WTC11 (cell line): ENCODE measurements around the gene KRT34. TPM values are rescaled to one million over a fixed set of nuclear protein-coding genes. Genes with fewer than 3 reads are reported as not detected.

ENCODE experiments used
- ATAC-seq: fragments of 200-7000 bp; cut with Tn5 transposase; 2 replicates; pipeline ENCODE4 v1.10.0; 2021; ENCODE audit warnings: mild to moderate bottlenecking, moderate library complexity
- CTCF ChIA-PET: fragments of 300-600 bp; sonication (Branson Sonifier 250); formaldehyde crosslinking; loops from one replicate; lab custom pipeline; 2021; ENCODE audit warnings: antibody characterized with exemption; lab: Charles Lee
- POLR2A ChIA-PET: fragments of 350-600 bp; sonication (Branson Sonifier 250); formaldehyde crosslinking; loops from one replicate; lab custom pipeline; 2021; ENCODE audit warnings: antibody characterized with exemption; lab: Charles Lee
- DNase-seq: peaks from one replicate; pipeline ENCODE4 v3.0.0; 2021; ENCODE audit warnings: low spot score
- H3K27ac Mint-ChIP-seq: 2 replicates; pipeline ENCODE4 v1.8.0; 2021; ENCODE audit warnings: mixed read lengths
- H3K27me3 Mint-ChIP-seq: 2 replicates; pipeline ENCODE4 v1.8.0; 2021; ENCODE audit warnings: low read depth, mild to moderate bottlenecking, moderate library complexity, mixed read lengths
- H3K36me3 Mint-ChIP-seq: 2 replicates; pipeline ENCODE4 v1.8.0; 2021; ENCODE audit warnings: mixed read lengths
- H3K4me1 Mint-ChIP-seq: 2 replicates; pipeline ENCODE4 v1.8.0; 2022; ENCODE audit warnings: mixed read lengths
- H3K4me3 Mint-ChIP-seq: 2 replicates; pipeline ENCODE4 v1.8.0; 2021; ENCODE audit warnings: mild to moderate bottlenecking, moderate library complexity, mixed read lengths
- H3K9me3 Mint-ChIP-seq: 2 replicates; pipeline ENCODE4 v1.8.0; 2021; ENCODE audit warnings: mixed read lengths
- CREB1 ChIP-seq: sonication (generic); formaldehyde crosslinking; IDR thresholded peaks from 2 replicates; pipeline ENCODE4 v1.8.0; 2023; ENCODE audit warnings: mild to moderate bottlenecking, missing genetic modification reagents
- GTF2I ChIP-seq: fragments of 250-450 bp; sonication (Bioruptor Pico); conservative IDR thresholded peaks from 2 replicates; pipeline ENCODE4 v1.4.0; 2021; ENCODE audit warnings: mild to moderate bottlenecking
- JUN ChIP-seq: sonication (generic); formaldehyde crosslinking; IDR thresholded peaks from 2 replicates; pipeline ENCODE4 v1.8.0; 2023; ENCODE audit warnings: mild to moderate bottlenecking, missing genetic modification reagents
- KAT7 ChIP-seq: sonication (generic); formaldehyde crosslinking; IDR thresholded peaks from 2 replicates; pipeline ENCODE4 v1.8.1; 2023; ENCODE audit warnings: missing genetic modification reagents, mild to moderate bottlenecking, borderline replicate concordance
- MXD4 ChIP-seq: fragments of 250-450 bp; sonication (Bioruptor Pico); IDR thresholded peaks from 2 replicates; pipeline ENCODE4 v1.8.0; 2021; ENCODE audit warnings: mild to moderate bottlenecking, moderate library complexity, borderline replicate concordance
- MYBL2 ChIP-seq: sonication (generic); formaldehyde crosslinking; IDR thresholded peaks from 2 replicates; pipeline ENCODE4 v1.8.1; 2023; ENCODE audit warnings: mild to moderate bottlenecking, moderate library complexity, missing genetic modification reagents
- OVOL2 ChIP-seq: fragments of 250-450 bp; sonication (Bioruptor Pico); IDR thresholded peaks from 2 replicates; pipeline ENCODE4 v1.9.0; 2021; ENCODE audit warnings: mild to moderate bottlenecking, borderline replicate concordance
- TCF7 ChIP-seq: sonication (generic); formaldehyde crosslinking; IDR thresholded peaks from 2 replicates; pipeline ENCODE4 v1.8.0; 2022; ENCODE audit warnings: mild to moderate bottlenecking, low read depth, missing genetic modification reagents, moderate library complexity
- ZNF232 ChIP-seq: sonication (generic); formaldehyde crosslinking; IDR thresholded peaks from 2 replicates; pipeline ENCODE4 v1.8.0; 2022; ENCODE audit warnings: mild to moderate bottlenecking, missing genetic modification reagents
- ZNF396 ChIP-seq: fragments of 250-450 bp; sonication (Bioruptor Pico); IDR thresholded peaks from 2 replicates; pipeline ENCODE4 v1.8.0; 2021; ENCODE audit warnings: mild to moderate bottlenecking, moderate library complexity, borderline replicate concordance
- total RNA-seq: library from RNA; stranded (reverse); gene quantifications from 3 replicates; pipeline ENCODE4 v1.2.3, GENCODE V29; 2021
- TF ChIP-seq, protein P1 (sequence below): sonication (generic); formaldehyde crosslinking; IDR thresholded peaks from 2 replicates; pipeline ENCODE4 v1.8.0; 2022; ENCODE audit warnings: missing genetic modification reagents
- TF ChIP-seq, protein P2 (sequence below): sonication (generic); formaldehyde crosslinking; IDR thresholded peaks from 2 replicates; pipeline ENCODE4 v1.8.0; 2023; ENCODE audit warnings: missing genetic modification reagents
- TF ChIP-seq, protein P3 (sequence below): sonication (generic); formaldehyde crosslinking; IDR thresholded peaks from 2 replicates; pipeline ENCODE4 v1.8.1; 2022; ENCODE audit warnings: mild to moderate bottlenecking, moderate library complexity, missing genetic modification reagents
- TF ChIP-seq, protein P4 (sequence below): sonication (generic); formaldehyde crosslinking; IDR thresholded peaks from 2 replicates; pipeline ENCODE4 v1.8.1; 2023; ENCODE audit warnings: mild to moderate bottlenecking, missing genetic modification reagents
- TF ChIP-seq, protein P5 (sequence below): fragments of 250-450 bp; sonication (Bioruptor Pico); IDR thresholded peaks from 2 replicates; pipeline ENCODE4 v1.9.0; 2021; ENCODE audit warnings: moderate library complexity, mild to moderate bottlenecking, inconsistent platforms, borderline replicate concordance
- TF ChIP-seq, protein P6 (sequence below): sonication (generic); formaldehyde crosslinking; IDR thresholded peaks from 2 replicates; pipeline ENCODE4 v1.8.1; 2023; ENCODE audit warnings: mild to moderate bottlenecking, missing genetic modification reagents, moderate library complexity
- TF ChIP-seq, protein P7 (sequence below): sonication (generic); formaldehyde crosslinking; IDR thresholded peaks from 2 replicates; pipeline ENCODE4 v1.8.1; 2022; ENCODE audit warnings: mild to moderate bottlenecking, missing genetic modification reagents, moderate library complexity, borderline replicate concordance
- TF ChIP-seq, protein P8 (sequence below): fragments of 250-450 bp; sonication (Bioruptor Pico); IDR thresholded peaks from 2 replicates; pipeline ENCODE4 v1.9.0; 2021; ENCODE audit warnings: mild to moderate bottlenecking

Gene KRT34
- total RNA-seq, 1 experiment from 2014 or later: not detected

DNA sequence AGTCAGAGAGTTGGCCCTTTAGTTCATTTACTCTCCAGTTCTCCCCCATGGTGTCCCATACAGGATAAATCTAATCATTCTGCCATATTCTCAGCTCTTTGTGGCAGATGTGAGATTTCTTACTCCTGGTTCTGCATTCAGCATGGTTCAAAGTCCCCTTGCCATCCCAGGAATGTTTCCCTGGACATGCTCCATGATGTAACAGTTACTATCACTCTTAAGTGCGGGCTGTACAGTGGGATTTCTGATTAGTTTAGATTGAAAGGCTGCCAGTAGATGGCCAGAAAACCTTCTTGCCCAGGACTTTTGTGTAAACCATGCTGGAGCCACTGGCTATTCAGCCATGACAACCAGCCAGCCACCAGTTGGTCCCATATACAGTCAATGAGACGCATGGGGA, 31.9 kb upstream of the KRT34 start (continued):
- TF ChIP-seq MXD4 (CRISPR knock-in tag): no peak
- TF ChIP-seq MYBL2 (CRISPR knock-in tag): no peak
- no peak for TF ChIP-seq TCF7 (CRISPR knock-in tag)
- TF ChIP-seq ZNF232 (CRISPR knock-in tag): no peak

DNA sequence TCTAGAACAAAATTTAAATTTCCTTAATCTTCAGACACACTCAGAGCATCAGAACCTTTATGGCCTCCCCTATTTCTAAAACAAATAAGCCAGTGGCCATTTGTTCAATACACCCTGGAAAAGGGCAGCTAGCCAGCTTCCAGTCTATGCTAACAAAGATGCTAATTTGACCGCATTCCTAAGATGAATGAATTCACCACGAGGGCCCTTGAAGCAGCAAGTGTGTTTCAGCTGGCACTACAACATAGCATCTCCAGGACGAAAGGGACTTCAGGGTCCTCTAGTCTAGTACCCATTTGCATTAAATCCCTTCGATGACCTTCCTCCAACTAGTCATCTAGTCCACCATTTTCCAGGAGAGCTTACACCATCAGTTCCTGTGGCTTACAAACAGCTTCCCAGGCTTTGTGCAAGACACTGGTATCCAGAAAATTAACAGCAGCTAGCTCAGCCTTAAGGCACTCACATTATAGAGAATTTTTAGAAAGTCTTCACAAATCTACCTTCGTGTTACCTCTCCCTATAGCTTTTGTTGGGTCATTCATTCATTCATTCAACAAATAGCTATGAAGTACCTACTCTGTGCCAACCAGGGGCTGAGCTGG, 31.3 kb upstream of the KRT34 start:
- peak; percentile 70 for ATAC-seq
- POLR2A ChIA-PET: no interaction called here
- TF ChIP-seq JUN (CRISPR knock-in tag): no peak
- TF ChIP-seq, protein P1, sequence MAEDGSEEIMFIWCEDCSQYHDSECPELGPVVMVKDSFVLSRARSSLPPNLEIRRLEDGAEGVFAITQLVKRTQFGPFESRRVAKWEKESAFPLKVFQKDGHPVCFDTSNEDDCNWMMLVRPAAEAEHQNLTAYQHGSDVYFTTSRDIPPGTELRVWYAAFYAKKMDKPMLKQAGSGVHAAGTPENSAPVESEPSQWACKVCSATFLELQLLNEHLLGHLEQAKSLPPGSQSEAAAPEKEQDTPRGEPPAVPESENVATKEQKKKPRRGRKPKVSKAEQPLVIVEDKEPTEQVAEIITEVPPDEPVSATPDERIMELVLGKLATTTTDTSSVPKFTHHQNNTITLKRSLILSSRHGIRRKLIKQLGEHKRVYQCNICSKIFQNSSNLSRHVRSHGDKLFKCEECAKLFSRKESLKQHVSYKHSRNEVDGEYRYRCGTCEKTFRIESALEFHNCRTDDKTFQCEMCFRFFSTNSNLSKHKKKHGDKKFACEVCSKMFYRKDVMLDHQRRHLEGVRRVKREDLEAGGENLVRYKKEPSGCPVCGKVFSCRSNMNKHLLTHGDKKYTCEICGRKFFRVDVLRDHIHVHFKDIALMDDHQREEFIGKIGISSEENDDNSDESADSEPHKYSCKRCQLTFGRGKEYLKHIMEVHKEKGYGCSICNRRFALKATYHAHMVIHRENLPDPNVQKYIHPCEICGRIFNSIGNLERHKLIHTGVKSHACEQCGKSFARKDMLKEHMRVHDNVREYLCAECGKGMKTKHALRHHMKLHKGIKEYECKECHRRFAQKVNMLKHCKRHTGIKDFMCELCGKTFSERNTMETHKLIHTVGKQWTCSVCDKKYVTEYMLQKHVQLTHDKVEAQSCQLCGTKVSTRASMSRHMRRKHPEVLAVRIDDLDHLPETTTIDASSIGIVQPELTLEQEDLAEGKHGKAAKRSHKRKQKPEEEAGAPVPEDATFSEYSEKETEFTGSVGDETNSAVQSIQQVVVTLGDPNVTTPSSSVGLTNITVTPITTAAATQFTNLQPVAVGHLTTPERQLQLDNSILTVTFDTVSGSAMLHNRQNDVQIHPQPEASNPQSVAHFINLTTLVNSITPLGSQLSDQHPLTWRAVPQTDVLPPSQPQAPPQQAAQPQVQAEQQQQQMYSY: no peak

DNA sequence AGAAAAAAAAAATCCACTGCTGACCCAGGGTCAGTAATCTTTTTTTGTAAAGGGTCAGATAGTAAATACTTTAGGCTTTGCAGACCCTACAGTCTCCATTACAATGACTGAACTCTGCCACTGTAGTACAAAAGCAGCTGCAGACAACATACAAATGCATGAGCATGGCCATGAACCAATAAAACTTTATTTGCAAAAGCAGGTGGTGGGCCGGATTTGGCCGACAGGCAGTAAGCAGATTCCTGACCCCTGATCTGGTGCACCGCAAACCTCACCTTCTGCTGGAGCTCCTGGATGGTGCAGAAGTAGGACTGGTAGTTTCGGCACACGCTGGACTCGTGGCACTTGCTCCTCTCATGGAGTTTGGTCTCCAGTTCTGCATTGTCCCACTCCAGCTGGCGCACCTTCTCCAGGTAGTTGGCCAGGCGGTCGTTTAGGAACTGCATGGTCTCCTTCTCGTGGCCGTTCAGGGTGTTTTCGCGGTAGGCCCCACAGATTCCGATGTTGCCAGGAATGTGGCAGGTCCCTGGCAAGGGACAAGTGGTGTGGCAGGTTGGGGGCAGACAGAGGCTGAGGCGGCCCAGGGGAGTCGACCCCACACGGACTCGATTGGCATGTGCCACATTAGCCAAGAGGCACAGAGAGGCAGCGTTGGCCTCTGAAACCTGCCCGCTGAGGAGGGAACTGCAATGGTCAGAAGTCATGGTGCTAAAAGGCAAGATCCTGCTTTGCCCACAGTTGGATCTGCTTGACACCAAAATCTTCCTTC, 29.1 kb upstream of the KRT34 start:
- POLR2A ChIA-PET: no interaction called here
- Mint-ChIP-seq H3K27me3 (no peaks in the 10 kb centered on the region), H3K4me3 (no peak overlapping the region), H3K9me3 (no peaks in the 10 kb centered on the region), H3K27ac (no peak overlapping the region), H3K36me3 (no peaks in the 10 kb centered on the region), H3K4me1 (peaks cover 23% of the 10 kb centered on the region)
- DNase-seq (no peak), ATAC-seq (no peak)
- CTCF ChIA-PET: interaction anchor here (3.6 kb wide), 1 partner anchor 138 kb away, joined by 23 read pairs; no protein-coding TSS in a partner anchor
- TF ChIP-seq MXD4 (CRISPR knock-in tag): no peak
- no peak for TF ChIP-seq GTF2I (CRISPR knock-in tag)
- TF ChIP-seq KAT7: no peak
- TF ChIP-seq, protein P2, sequence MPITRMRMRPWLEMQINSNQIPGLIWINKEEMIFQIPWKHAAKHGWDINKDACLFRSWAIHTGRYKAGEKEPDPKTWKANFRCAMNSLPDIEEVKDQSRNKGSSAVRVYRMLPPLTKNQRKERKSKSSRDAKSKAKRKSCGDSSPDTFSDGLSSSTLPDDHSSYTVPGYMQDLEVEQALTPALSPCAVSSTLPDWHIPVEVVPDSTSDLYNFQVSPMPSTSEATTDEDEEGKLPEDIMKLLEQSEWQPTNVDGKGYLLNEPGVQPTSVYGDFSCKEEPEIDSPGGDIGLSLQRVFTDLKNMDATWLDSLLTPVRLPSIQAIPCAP: no peak
- TF ChIP-seq CREB1 (CRISPR knock-in tag): no peak
- TF ChIP-seq, protein P3, sequence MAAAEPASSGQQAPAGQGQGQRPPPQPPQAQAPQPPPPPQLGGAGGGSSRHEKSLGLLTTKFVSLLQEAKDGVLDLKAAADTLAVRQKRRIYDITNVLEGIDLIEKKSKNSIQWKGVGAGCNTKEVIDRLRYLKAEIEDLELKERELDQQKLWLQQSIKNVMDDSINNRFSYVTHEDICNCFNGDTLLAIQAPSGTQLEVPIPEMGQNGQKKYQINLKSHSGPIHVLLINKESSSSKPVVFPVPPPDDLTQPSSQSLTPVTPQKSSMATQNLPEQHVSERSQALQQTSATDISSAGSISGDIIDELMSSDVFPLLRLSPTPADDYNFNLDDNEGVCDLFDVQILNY (CRISPR knock-in tag): no peak
- no peak for TF ChIP-seq ZNF396 (CRISPR knock-in tag)
- TF ChIP-seq, protein P4, sequence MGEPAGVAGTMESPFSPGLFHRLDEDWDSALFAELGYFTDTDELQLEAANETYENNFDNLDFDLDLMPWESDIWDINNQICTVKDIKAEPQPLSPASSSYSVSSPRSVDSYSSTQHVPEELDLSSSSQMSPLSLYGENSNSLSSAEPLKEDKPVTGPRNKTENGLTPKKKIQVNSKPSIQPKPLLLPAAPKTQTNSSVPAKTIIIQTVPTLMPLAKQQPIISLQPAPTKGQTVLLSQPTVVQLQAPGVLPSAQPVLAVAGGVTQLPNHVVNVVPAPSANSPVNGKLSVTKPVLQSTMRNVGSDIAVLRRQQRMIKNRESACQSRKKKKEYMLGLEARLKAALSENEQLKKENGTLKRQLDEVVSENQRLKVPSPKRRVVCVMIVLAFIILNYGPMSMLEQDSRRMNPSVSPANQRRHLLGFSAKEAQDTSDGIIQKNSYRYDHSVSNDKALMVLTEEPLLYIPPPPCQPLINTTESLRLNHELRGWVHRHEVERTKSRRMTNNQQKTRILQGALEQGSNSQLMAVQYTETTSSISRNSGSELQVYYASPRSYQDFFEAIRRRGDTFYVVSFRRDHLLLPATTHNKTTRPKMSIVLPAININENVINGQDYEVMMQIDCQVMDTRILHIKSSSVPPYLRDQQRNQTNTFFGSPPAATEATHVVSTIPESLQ (CRISPR knock-in tag): no peak
- TF ChIP-seq, protein P5, sequence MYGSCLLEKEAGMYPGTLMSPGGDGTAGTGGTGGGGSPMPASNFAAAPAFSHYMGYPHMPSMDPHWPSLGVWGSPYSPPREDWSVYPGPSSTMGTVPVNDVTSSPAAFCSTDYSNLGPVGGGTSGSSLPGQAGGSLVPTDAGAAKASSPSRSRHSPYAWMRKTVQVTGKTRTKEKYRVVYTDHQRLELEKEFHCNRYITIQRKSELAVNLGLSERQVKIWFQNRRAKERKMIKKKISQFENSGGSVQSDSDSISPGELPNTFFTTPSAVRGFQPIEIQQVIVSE (CRISPR knock-in tag): no peak
- TF ChIP-seq, protein P6, sequence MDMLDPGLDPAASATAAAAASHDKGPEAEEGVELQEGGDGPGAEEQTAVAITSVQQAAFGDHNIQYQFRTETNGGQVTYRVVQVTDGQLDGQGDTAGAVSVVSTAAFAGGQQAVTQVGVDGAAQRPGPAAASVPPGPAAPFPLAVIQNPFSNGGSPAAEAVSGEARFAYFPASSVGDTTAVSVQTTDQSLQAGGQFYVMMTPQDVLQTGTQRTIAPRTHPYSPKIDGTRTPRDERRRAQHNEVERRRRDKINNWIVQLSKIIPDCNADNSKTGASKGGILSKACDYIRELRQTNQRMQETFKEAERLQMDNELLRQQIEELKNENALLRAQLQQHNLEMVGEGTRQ: no peak
- TF ChIP-seq OVOL2 (CRISPR knock-in tag): no peak
- TF ChIP-seq, protein P7, sequence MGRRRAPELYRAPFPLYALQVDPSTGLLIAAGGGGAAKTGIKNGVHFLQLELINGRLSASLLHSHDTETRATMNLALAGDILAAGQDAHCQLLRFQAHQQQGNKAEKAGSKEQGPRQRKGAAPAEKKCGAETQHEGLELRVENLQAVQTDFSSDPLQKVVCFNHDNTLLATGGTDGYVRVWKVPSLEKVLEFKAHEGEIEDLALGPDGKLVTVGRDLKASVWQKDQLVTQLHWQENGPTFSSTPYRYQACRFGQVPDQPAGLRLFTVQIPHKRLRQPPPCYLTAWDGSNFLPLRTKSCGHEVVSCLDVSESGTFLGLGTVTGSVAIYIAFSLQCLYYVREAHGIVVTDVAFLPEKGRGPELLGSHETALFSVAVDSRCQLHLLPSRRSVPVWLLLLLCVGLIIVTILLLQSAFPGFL (CRISPR knock-in tag): no peak
- TF ChIP-seq, protein P8, sequence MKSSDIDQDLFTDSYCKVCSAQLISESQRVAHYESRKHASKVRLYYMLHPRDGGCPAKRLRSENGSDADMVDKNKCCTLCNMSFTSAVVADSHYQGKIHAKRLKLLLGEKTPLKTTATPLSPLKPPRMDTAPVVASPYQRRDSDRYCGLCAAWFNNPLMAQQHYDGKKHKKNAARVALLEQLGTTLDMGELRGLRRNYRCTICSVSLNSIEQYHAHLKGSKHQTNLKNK: no peak

More for the DNA sequence above, 31.3 kb upstream of the KRT34 start:
- CTCF ChIA-PET: interaction anchor here (0.7 to 3.6 kb wide), 7 partner anchors 10 to 550 kb away, joined by 3 to 23 read pairs (median 4); no protein-coding TSS in a partner anchor
- Mint-ChIP-seq H3K4me1 (peaks cover 28% of the 10 kb centered on the region), H3K36me3 (no peaks in the 10 kb centered on the region), H3K4me3 (no peak overlapping the region), H3K27me3 (no peaks in the 10 kb centered on the region), H3K27ac (0 out of 2 replicates have a peak overlapping the region, but pooled peaks have one; percentile 17), H3K9me3 (no peaks in the 10 kb centered on the region)
- DNase-seq: no peak
